HepG2 (cell line): Measurements from ENCODE around the gene PRKAG1. TPM values are rescaled to one million over a fixed set of nuclear protein-coding genes. Genes with fewer than 3 reads are reported as not detected.

Experiments
- BCL6 ChIP-seq: IDR thresholded peaks from 2 replicates; pipeline ENCODE4 v1.6.1; 2016; ENCODE audit warnings: missing genetic modification reagents, missing compliant biosample characterization
- CBX5 ChIP-seq: sonication (generic); formaldehyde crosslinking; IDR thresholded peaks from 2 replicates; pipeline ENCODE4 v1.4.0; 2020; ENCODE audit warnings: missing genetic modification reagents, borderline replicate concordance
- ELF1 ChIP-seq: sonication (generic); formaldehyde crosslinking; IDR thresholded peaks from 2 replicates; pipeline ENCODE4 v1.4.0; 2020; ENCODE audit warnings: missing genetic modification reagents
- EP300 ChIP-seq, 3 experiments: sonication (generic) in 1 of 3; formaldehyde crosslinking in 1 of 3; IDR thresholded peaks; 2 replicates each; pipeline versions ENCODE4 v1.5.1 to v1.6.1; 2011 to 2020; ENCODE audit warnings: low read depth in 2 of 3, low read length in 2 of 3, borderline replicate concordance in 1 of 3, improper control_type of control experiment in 1 of 3, mild to moderate bottlenecking in 1 of 3, missing genetic modification reagents in 1 of 3, moderate library complexity in 1 of 3
- FIP1L1 ChIP-seq: fragments of 200-400 bp; formaldehyde crosslinking; IDR thresholded peaks from 2 replicates; pipeline ENCODE4 v1.6.1; 2018; ENCODE audit warnings: low read depth, mild to moderate bottlenecking, low read length, moderate library complexity, borderline replicate concordance; ENCODE audit not compliant: insufficient read depth
- FOSL2 ChIP-seq: sonication (generic); formaldehyde crosslinking; IDR thresholded peaks from 2 replicates; pipeline ENCODE4 v1.4.0; 2020; ENCODE audit warnings: missing genetic modification reagents
- GABPB1 ChIP-seq: IDR thresholded peaks from 2 replicates; pipeline ENCODE4 v1.6.1; 2016; ENCODE audit warnings: mild to moderate bottlenecking, missing genetic modification reagents, moderate library complexity, missing compliant biosample characterization
- HMG20A ChIP-seq: IDR thresholded peaks from 2 replicates; pipeline ENCODE4 v1.6.1; 2016; ENCODE audit warnings: borderline replicate concordance
- HNRNPLL ChIP-seq: fragments of 200-400 bp; formaldehyde crosslinking; IDR thresholded peaks from 2 replicates; pipeline ENCODE4 v1.6.1; 2017; ENCODE audit warnings: mild to moderate bottlenecking, low read depth, low read length; ENCODE audit not compliant: poor library complexity, severe bottlenecking
- KAT7 ChIP-seq: IDR thresholded peaks from 2 replicates; pipeline ENCODE4 v1.6.1; 2018; ENCODE audit warnings: borderline replicate concordance, missing compliant biosample characterization
- MAF1 ChIP-seq: sonication (generic); formaldehyde crosslinking; IDR thresholded peaks from 2 replicates; pipeline ENCODE4 v1.5.0; 2020; ENCODE audit warnings: missing genetic modification reagents, borderline replicate concordance
- NFYC ChIP-seq: IDR thresholded peaks from 2 replicates; pipeline ENCODE4 v1.6.1; 2016; ENCODE audit warnings: missing genetic modification reagents, missing compliant biosample characterization
- PRMT3 ChIP-seq: sonication (generic); formaldehyde crosslinking; IDR thresholded peaks from 2 replicates; pipeline ENCODE4 v1.8.1; 2022; ENCODE audit warnings: low read depth, mild to moderate bottlenecking, moderate library complexity, missing genetic modification reagents, borderline replicate concordance
- RBFOX2 ChIP-seq: fragments of 200-400 bp; formaldehyde crosslinking; IDR thresholded peaks from 2 replicates; pipeline ENCODE4 v1.6.1; 2017; ENCODE audit warnings: low read depth, mild to moderate bottlenecking, low read length
- RFX3 ChIP-seq: IDR thresholded peaks from 2 replicates; pipeline ENCODE4 v1.6.1; 2016; ENCODE audit warnings: missing biosample characterization, missing genetic modification reagents
- SCMH1 ChIP-seq: sonication (generic); formaldehyde crosslinking; IDR thresholded peaks from 2 replicates; pipeline ENCODE4 v1.9.0; 2021; ENCODE audit warnings: missing genetic modification reagents, mild to moderate bottlenecking, borderline replicate concordance
- SIN3B ChIP-seq: fragments of 150-350 bp; IDR thresholded peaks from 2 replicates; pipeline ENCODE4 v1.6.1; 2014; ENCODE audit warnings: low read length
- TMF1 ChIP-seq: sonication (generic); formaldehyde crosslinking; IDR thresholded peaks from 2 replicates; pipeline ENCODE4 v1.8.1; 2022; ENCODE audit warnings: low read depth, missing genetic modification reagents
- ZNF10 ChIP-seq: sonication (generic); formaldehyde crosslinking; IDR thresholded peaks from 2 replicates; pipeline ENCODE4 v1.4.0; 2020; ENCODE audit warnings: mild to moderate bottlenecking, low read depth, missing genetic modification reagents, borderline replicate concordance
- ZNF225 ChIP-seq: sonication (generic); formaldehyde crosslinking; IDR thresholded peaks from 2 replicates; pipeline ENCODE4 v1.4.0; 2020; ENCODE audit warnings: mild to moderate bottlenecking, missing genetic modification reagents
- ZNF317 ChIP-seq: sonication (generic); formaldehyde crosslinking; IDR thresholded peaks from 2 replicates; pipeline ENCODE4 v1.5.0; 2020; ENCODE audit warnings: mild to moderate bottlenecking, missing genetic modification reagents
- ZNF33B ChIP-seq: sonication (generic); formaldehyde crosslinking; IDR thresholded peaks from 2 replicates; pipeline ENCODE4 v1.5.1; 2020; ENCODE audit warnings: mild to moderate bottlenecking, missing genetic modification reagents
- polyA plus RNA-seq, 8 experiments: library from polyadenylated mRNA; depleted of rRNA in 3 of 8; stranded (reverse) in 7 of 8; unstranded in 1 of 8; fragments of >200 nt; fragmentation: Illumina TruSeq in 4 of 8; extraction: Trizol in 4 of 8; gene quantifications; 2 replicates each; pipeline versions ENCODE4 v1.2.1 to v1.2.3, GENCODE V29; 2011 to 2016; ENCODE audit warnings: low read depth in 4 of 8, missing spikeins in 1 of 8, mixed read lengths in 1 of 8; ENCODE audit not compliant: insufficient read depth in 1 of 8
- total RNA-seq, 5 experiments: library from RNA; depleted of rRNA; stranded (reverse); fragments of >200 nt; fragmentation: Illumina TruSeq; extraction: Trizol; gene quantifications; 2 replicates each; pipeline ENCODE4 v1.2.3, GENCODE V29; 2016; ENCODE audit warnings: low read depth in 1 of 5
- TF ChIP-seq, protein P1 (sequence below): IDR thresholded peaks from 2 replicates; pipeline ENCODE4 v1.6.1; 2016; ENCODE audit warnings: mild to moderate bottlenecking, missing biosample characterization, missing genetic modification reagents
- TF ChIP-seq, protein P2 (sequence below): sonication (generic); formaldehyde crosslinking; IDR thresholded peaks from 2 replicates; pipeline ENCODE4 v1.4.0; 2020; ENCODE audit warnings: missing genetic modification reagents
- TF ChIP-seq, protein P3 (sequence below): sonication (generic); formaldehyde crosslinking; IDR thresholded peaks from 2 replicates; pipeline ENCODE4 v1.4.0; 2020; ENCODE audit warnings: missing genetic modification reagents

PRKAG1 gene
- total and polyA plus RNA-seq, 2 of the 13 experiments (the other 11 are each of a cell fraction or from before 2014, with no cell fraction given): 26.1 to 32.8 TPM

DNA sequence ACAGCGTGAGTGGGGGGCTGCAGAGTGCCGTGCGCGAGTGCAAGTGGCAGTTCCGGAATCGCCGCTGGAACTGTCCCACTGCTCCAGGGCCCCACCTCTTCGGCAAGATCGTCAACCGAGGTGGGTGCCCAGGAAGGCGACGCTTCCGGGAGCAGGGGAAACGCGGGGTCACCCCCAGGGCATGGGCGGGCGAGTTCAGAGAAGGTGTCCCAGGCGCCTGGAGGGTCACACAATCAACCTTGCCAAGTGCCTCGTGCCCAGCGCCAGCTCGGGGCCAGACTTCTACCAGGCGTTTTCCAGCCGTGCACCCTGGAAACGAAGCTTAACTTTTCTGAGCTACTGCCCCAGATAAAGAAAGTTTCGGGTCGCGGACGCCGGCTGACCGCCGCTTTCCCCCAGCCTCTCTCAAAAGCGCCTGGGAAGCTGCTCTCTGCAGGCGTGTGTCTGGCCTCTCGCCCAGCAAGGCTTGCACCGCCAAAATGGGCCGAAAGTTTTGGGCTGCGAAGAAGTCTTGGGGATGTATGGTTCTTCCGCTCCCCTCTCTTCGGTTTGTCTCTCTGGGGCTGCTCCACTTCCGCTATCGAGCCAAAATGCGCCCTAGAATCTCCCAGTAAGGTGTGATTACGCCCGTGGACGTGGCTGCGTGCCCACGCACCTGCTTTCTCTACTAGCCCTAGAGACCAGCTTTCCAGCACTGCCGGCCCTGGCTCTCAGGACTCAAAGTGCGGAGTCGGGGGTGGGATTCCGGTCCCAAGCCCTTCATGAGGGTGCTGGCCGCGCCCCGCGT is 38.8 kb downstream of the PRKAG1 start (continued):
- no peak for TF ChIP-seq NFYC (CRISPR knock-in tag)
- TF ChIP-seq ZNF10: no peak
- no peak for TF ChIP-seq ZNF33B (CRISPR knock-in tag)
- TF ChIP-seq FOSL2 (CRISPR knock-in tag): no peak
- 0 out of 2 replicates have a peak, but pooled peaks have one; percentile 7 for TF ChIP-seq BCL6 (CRISPR knock-in tag)
- TF ChIP-seq GABPB1 (CRISPR knock-in tag): peak; percentile 24; the same call in 1 of the 2 replicates
- no peak for TF ChIP-seq KAT7 (CRISPR knock-in tag)
- TF ChIP-seq, protein P1, sequence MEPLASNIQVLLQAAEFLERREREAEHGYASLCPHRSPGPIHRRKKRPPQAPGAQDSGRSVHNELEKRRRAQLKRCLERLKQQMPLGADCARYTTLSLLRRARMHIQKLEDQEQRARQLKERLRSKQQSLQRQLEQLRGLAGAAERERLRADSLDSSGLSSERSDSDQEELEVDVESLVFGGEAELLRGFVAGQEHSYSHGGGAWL (CRISPR knock-in tag): no peak
- TF ChIP-seq, protein P2, sequence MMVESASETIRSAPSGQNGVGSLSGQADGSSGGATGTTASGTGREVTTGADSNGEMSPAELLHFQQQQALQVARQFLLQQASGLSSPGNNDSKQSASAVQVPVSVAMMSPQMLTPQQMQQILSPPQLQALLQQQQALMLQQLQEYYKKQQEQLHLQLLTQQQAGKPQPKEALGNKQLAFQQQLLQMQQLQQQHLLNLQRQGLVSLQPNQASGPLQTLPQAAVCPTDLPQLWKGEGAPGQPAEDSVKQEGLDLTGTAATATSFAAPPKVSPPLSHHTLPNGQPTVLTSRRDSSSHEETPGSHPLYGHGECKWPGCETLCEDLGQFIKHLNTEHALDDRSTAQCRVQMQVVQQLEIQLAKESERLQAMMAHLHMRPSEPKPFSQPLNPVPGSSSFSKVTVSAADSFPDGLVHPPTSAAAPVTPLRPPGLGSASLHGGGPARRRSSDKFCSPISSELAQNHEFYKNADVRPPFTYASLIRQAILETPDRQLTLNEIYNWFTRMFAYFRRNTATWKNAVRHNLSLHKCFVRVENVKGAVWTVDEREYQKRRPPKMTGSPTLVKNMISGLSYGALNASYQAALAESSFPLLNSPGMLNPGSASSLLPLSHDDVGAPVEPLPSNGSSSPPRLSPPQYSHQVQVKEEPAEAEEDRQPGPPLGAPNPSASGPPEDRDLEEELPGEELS (CRISPR knock-in tag): no peak
- TF ChIP-seq SCMH1 (CRISPR knock-in tag): no peak
- TF ChIP-seq, protein P3, sequence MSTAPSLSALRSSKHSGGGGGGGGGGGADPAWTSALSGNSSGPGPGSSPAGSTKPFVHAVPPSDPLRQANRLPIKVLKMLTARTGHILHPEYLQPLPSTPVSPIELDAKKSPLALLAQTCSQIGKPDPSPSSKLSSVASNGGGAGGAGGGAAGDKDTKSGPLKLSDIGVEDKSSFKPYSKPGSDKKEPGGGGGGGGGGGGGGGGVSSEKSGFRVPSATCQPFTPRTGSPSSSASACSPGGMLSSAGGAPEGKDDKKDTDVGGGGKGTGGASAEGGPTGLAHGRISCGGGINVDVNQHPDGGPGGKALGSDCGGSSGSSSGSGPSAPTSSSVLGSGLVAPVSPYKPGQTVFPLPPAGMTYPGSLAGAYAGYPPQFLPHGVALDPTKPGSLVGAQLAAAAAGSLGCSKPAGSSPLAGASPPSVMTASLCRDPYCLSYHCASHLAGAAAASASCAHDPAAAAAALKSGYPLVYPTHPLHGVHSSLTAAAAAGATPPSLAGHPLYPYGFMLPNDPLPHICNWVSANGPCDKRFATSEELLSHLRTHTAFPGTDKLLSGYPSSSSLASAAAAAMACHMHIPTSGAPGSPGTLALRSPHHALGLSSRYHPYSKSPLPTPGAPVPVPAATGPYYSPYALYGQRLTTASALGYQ: no peak
- TF ChIP-seq ZNF317 (CRISPR knock-in tag): no peak
- no peak for TF ChIP-seq FIP1L1
- no peak for TF ChIP-seq RBFOX2
- TF ChIP-seq MAF1 (CRISPR knock-in tag): no peak
- TF ChIP-seq SIN3B: no peak
- no peak for TF ChIP-seq CBX5 (CRISPR knock-in tag)
- no peak for TF ChIP-seq RFX3 (CRISPR knock-in tag)
- no peak for TF ChIP-seq TMF1 (CRISPR knock-in tag)
- TF ChIP-seq HNRNPLL: peak; percentile 65
- no peak for TF ChIP-seq ZNF225
- TF ChIP-seq HMG20A: no peak
- TF ChIP-seq PRMT3 (CRISPR knock-in tag): no peak
- no peak for TF ChIP-seq ELF1 (CRISPR knock-in tag)
- TF ChIP-seq EP300 (IDR thresholded peaks at IDR 0.05; ENCODE audit: low read depth in 2 of 2, low read length in 2 of 2): no peak
- no peak for TF ChIP-seq EP300 (CRISPR knock-in tag; IDR thresholded peaks at IDR 0.05; ENCODE audit: borderline replicate concordance)
